ENCODE measurements around the gene WDFY2.

DNA sequence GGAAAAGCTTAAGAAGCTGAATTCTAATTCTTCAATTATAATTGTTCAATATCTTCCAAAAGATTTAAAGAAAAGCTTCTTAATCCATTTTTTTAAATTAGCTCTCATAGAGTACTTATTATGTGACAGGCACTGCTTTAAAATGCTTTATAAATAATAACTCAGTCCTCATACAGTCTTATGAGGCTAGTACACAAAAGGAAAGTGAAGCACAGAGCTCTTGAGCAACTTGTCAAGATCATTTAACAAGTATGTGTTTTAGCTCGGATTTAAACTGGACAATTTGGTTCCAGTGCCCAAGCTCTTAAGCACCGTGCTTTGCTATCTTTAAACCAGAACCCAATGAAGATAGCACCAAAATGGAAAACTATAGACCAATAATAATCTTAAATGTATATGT, 113.6 kb downstream of the WDFY2 start:
- TF ChIP-seq, protein P1, sequence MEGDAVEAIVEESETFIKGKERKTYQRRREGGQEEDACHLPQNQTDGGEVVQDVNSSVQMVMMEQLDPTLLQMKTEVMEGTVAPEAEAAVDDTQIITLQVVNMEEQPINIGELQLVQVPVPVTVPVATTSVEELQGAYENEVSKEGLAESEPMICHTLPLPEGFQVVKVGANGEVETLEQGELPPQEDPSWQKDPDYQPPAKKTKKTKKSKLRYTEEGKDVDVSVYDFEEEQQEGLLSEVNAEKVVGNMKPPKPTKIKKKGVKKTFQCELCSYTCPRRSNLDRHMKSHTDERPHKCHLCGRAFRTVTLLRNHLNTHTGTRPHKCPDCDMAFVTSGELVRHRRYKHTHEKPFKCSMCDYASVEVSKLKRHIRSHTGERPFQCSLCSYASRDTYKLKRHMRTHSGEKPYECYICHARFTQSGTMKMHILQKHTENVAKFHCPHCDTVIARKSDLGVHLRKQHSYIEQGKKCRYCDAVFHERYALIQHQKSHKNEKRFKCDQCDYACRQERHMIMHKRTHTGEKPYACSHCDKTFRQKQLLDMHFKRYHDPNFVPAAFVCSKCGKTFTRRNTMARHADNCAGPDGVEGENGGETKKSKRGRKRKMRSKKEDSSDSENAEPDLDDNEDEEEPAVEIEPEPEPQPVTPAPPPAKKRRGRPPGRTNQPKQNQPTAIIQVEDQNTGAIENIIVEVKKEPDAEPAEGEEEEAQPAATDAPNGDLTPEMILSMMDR (IDR thresholded peaks at IDR 0.05; ENCODE audit: insufficient read depth, low read depth, low read length) = no peak
- no peak for TF ChIP-seq EZH2 (IDR thresholded peaks at IDR 0.05; ENCODE audit: insufficient read depth, low read length)
